NCI-H2081 (cell line): ENCODE measurements around the gene RYR2.
A peak's percentile ranks its signal among the peaks of the same experiment; 100 is the strongest.
"Not testable (repeated sequence)": the region's sequence is repeated elsewhere in the genome, so short reads cannot be mapped to it uniquely, and the experiment has no call there.

Experiments
- DNase-seq, 2 experiments: peaks; one replicate each; lab custom pipeline; 2025; lab: John Stamatoyannopoulos, UW

The RYR2 gene

GRCh38 chr1:237084341-237085077 is 42.5 kb downstream of the RYR2 start:
- DNase-seq: no peak

GRCh38 chr1:237091691-237092090 is 49.7 kb downstream of the RYR2 start:
- no peak for DNase-seq

DNA sequence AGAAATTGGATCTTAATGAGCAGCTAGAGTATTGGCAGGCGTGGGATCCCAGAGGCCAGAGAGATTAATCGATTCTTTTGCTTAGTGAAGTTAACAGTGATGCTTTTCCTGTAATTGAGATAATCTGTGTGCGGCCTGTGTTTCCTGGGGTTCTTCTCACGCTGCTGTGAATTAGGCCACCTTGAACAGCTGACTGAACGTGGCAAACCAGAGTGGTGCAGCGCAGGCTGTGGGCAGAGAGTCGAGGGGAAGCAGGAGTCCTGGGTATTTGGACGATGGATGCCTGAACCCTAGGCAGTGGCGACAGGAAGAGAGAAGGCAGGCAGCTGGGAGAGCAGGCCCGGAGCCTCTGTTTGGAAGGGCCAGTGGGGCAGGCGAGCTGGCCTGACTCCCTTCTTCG is 51.7 kb downstream of the RYR2 start:
- no peak for DNase-seq

DNA sequence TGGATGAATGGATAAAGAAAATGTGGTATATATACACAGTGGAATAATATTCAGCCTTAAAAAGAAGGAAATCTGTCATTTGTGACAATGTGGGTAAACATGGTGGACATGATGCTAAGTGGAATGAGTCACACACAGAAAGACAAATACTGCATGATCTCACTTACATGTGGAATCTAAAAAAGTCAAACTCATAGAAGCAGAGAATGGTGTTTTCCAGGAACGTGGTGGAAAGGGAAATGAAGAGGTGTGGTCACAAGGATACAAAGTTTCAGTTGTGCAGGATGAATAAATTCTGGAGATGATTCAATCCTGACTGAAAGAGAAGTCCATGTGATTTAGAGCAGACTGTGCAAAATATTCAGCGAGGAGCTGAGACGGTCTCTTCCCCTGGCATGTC is 56.6 kb downstream of the RYR2 start:
- DNase-seq: no peak

- DNase-seq: no peak
Measured at GRCh38 chr1:237103021-237103420, 61.0 kb downstream of the RYR2 start.

- DNase-seq: no peak
Measured at GRCh38 chr1:237104096-237104495, 62.1 kb downstream of the RYR2 start.

GRCh38 chr1:237105826-237106225 is 63.8 kb downstream of the RYR2 start:
- no peak for DNase-seq

GRCh38 chr1:237108297-237109040 is 66.5 kb downstream of the RYR2 start:
- DNase-seq: no peak

- DNase-seq: no peak
Measured at GRCh38 chr1:237111807-237112206, 69.8 kb downstream of the RYR2 start.

GRCh38 chr1:237112663-237113062 is 70.7 kb downstream of the RYR2 start:
- DNase-seq: peak; percentile 33 to 64

GRCh38 chr1:237115035-237115434 is 73.1 kb downstream of the RYR2 start:
- no peak for DNase-seq

- DNase-seq: no peak
Measured at GRCh38 chr1:237119091-237119490, 77.1 kb downstream of the RYR2 start.

DNA sequence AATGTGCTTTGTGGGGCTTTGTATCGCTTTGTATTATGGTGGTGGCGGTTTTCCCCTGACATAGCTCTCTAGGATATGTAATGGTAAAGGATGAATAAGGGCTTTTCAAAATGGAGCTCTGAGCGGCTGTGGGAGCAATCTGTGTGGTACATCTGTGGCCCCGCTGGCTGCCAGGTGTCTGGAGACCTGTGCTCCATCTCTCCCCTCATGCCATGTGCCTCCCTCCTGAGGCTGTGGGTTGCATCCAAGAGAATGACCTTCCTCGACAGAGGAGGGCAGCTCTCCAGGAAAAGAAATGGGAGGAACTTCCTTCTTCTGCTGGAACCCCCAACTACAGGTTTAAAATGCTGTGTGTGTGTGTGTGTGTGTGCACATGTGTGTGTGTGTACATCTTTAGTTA is 78.7 kb downstream of the RYR2 start:
- no peak for DNase-seq

DNA sequence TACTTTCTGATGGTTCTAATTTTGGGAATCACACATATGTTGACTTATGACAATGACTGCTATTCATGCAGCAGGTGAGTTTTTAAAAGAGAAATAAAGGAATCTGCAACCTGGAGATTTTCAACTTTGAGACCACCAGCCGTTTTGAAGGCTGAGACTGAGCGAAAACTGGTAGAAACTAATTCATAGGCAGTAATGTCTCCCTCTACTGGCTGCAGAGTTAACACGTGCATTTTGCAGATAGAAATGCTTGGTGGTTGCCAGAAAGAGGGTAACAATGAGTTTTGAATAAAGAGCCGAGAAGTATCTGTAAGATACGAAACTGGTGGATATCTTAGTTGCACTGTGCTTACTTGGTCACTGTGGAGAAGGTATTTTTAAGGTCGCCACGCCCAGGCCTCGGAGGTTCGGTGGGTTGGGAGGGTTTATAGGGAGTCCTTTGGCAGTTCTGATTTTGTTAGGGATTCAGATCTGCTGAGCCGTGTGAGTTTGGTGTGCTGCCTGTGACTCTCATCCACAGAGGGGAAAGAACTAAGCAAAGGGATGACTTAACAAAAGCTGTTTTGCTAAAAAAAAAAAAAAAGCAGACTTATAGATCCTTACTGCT is 83.0 kb downstream of the RYR2 start:
- no peak for DNase-seq

- DNase-seq: no peak
Measured at GRCh38 chr1:237126180-237126579, 84.2 kb downstream of the RYR2 start.

DNA sequence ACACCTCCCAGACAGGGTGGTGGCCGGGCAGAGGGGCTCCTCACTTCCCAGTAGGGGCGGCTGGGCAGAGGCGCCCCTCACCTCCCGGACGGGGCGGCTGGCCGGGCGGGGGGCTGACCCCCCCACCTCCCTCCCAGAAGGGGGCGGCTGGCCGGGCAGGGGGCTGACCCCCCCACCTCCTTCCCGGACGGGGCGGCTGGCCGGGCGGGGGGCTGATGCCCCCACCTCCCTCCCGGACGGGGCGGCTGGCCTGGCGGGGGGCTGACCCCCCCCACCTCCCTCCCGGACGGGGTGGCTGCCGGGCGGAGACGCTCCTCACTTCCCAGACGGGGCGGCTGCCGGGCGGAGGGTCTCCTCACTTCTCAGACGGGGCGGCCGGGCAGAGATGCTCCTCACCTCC is 85.3 kb downstream of the RYR2 start:
- DNase-seq: not testable (repeated sequence)

DNA sequence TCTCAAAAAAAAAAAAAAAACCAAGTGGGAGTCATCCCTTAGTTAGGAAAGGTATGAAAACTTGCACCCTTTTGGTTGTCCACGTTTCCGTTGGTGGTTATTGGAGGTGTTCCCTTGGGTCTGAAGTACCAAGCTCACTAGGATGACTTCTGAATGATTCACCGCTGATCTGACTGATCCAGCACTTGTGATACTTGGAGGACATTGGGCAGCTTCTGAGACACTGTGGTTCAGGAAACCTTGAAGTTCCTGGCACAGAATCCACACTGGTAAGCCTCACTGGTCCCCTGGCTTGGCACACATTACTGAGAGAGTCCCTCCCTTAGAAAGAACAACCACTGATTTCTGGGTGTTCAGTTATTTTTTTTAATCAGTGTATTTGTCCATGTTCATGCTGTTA is 91.9 kb downstream of the RYR2 start:
- DNase-seq: no peak

DNA sequence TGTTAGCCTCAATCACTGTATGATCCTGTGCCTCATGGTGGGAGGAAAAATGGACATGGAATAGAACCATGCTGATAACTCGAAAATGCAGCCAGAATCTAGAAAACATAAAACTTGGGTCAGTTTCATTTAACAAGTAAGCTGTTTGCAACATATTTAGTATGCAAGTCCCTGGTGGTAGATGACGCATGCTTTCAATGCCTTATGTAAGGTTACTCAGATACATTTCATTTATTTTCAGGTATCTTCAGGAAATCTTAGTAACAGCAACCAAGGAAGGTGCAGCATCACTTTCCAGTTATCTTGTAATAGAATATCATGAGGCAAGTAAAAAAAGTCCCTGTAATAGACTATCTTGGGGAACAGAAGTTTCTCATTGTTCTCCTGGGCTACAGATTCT is 92.9 kb downstream of the RYR2 start:
- no peak for DNase-seq

DNA sequence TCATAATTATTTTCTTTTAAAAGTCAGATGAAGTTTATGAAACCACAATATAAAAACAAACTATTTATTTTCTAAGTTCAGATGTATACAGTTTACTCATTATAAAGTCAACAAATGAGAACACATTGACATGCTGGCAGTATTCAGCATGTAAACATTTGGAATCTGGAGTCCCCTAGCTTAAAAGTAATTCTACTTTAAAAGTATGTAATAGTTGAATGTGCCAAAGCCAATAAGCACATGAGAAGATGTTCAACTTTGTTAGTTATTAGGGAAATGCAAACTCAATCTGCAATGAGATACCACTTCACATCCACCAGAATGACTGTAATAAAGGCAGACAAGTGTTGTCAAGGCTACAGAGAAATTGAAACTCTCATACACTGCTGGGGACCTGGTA is 96.6 kb downstream of the RYR2 start:
- no peak for DNase-seq

GRCh38 chr1:237139732-237140131 is 97.7 kb downstream of the RYR2 start:
- no peak for DNase-seq

GRCh38 chr1:237140986-237141385 is 99.0 kb downstream of the RYR2 start:
- DNase-seq: no peak

GRCh38 chr1:237141502-237141901 is 99.5 kb downstream of the RYR2 start:
- no peak for DNase-seq
